Suppressor macrophage treated with lipopolysaccharide for 4 hours (primary cell): ENCODE data around the gene MAD1L1.
A peak's percentile ranks its signal among the peaks of the same experiment; 100 is the strongest.

Experiments used
- DNase-seq: peaks from one replicate; pipeline ENCODE4 v3.0.0-alpha.2; 2020

MAD1L1 gene

DNA sequence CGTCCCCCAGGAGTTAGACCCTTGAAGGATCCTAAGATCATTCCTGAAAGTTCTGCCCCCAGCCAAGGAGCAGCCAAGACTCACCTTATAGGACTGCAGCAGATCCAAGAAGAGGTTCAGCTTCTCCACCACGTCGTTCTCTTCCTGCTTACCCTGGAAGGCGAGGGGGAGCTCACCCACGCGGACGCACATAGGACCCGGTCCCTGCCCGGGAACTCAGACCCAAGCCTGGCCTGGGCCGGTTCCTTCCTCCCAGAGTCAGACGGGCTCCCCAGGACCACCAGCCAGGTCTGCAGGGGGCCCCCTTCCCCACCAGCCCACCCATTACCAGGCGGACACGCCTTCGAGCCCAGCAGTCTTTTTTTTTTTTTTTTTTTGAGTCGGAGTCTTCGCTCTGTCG, 24.9 kb upstream of the MAD1L1 start:
- no peak for DNase-seq

DNA sequence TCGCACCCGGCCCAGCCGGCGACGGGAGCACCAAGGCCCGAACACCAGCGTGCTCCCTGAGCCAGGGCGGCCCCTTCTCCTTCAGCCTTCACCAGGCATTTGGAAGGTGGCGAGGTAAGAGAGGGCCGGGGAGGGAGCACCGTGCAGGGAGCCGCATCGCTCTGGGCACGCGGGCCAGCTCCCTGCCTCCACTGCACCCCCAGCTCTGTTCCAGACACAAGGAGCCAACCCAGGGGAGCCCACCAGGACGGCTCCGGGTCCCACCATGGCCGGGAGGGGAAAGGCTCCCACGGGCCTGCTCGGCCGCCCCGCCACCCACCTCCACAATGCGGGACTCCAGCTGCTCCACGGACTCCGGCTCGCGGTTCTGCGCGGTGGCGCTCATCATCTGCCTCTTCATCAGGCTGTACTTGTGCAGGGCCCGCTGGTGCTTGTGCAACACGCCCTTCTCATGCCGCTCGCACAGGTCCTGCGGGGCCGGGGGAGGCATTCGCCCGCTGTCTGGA, 24.4 kb upstream of the MAD1L1 start:
- DNase-seq, result no peak

DNA sequence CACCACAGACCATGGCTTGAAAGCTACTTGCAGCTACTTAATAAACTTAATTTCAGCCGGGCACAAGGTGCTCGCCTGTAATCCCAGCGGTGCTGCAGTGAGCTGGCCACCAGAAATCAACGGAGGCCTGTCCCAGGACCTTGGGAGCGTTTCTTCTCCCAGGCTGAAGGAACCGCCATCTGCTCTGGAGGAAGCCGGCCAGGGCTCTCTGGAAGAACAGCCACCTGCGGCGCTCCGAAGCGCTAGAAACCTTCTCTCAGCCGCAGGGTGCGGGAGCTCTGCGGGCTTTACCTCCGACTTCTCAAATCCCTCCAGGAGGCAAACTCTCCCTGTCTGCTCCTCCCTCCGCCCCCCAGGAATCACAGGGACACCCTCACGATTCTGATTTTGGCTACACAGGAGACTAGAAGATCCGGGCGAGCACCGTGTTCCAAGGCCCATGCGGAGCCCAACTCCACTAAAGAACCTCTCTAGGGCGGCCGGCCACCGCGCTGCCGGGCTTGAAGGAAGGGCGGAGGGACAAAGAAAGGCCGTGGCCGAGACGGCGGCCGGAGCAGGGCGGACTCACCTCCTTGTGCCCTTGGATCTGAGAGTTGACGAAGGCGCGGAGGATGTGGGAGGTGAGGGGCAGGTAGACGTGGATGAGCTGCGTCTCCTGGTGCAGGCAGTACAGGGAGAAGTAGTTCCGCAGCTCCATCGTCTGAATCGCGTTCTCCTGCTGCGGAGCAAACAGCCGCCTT, 23.7 kb upstream of the MAD1L1 start:
- no peak for DNase-seq

DNA sequence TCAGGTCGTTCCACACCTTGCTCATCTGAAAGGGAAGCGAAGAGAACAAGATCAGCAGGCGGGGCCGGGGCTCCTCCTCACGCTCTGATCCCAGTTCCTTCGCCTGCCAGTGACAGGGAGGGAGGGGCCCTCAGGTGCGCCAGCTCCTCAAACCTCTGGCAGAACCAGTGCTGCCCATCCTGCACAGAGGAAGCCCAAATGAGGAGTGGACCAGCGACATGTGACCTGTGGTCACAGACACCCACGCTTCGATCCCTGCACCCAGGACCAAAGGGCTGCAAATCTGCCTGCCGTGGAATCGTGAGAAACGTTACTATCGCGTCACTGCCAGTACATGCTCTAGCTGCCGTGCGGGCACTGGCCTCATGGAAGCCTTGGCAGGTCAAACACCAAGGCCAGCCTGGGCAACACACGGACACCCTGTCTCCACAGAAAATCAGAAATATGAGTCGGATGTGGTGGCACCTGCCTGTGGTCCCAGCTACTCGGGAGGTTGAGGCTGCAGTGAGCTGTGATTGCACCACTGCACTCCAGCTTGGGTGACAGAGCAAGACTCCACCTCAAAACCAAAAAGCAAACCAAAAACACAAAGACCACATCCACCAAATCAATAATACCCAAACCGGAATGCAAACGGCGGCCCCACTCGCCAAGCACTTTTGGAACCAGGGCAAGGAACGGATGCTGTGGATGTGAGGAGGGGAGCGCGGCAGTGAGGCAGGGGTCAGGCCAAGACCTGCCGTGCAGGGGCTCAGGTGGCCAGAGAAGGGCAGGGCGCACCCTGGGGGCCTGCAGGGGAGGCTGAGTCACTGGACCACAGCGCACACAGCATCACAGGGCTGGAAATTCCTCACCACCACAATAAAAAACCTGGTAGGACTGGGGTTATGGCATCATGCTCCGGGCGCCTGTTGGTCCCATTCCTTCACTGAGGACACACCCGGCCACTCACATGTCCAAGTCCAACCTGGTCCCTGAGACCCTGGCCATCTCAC, 22.7 kb upstream of the MAD1L1 start:
- DNase-seq, result no peak

DNA sequence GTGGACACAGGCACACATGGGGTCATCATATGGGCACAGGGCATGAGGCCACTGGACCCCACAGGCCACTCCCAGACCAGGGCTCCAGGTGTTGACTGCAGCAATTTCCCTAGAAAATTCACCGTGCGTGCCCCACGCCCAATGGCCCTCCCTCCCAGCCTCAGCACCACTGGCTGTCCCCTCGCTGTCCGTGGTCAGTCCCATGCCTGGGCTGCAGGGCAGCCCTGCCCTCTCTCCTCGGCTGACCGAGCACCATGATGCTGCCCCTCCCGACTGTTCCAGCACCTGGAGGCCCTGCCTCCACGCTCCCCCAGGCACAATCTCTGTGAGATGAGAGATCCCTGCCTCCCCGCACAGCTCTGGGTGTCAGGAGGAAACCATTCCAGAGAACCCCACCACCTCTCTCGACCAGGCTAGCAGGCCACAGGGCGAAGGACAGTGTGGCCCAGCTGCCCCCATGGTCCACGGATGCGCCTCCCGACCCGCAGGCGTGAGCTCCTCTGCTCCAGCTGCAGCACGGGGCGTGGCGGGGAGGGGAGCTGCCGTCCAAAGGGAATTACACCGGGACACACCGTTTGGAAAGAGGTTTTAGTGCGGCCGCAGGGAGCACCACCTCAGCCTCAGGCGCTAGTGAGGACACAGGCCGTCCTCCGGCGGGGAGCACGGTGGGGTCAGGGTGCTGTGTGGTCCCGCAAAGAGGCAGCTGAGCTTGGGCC, 21.8 kb upstream of the MAD1L1 start:
- no peak for DNase-seq

DNA sequence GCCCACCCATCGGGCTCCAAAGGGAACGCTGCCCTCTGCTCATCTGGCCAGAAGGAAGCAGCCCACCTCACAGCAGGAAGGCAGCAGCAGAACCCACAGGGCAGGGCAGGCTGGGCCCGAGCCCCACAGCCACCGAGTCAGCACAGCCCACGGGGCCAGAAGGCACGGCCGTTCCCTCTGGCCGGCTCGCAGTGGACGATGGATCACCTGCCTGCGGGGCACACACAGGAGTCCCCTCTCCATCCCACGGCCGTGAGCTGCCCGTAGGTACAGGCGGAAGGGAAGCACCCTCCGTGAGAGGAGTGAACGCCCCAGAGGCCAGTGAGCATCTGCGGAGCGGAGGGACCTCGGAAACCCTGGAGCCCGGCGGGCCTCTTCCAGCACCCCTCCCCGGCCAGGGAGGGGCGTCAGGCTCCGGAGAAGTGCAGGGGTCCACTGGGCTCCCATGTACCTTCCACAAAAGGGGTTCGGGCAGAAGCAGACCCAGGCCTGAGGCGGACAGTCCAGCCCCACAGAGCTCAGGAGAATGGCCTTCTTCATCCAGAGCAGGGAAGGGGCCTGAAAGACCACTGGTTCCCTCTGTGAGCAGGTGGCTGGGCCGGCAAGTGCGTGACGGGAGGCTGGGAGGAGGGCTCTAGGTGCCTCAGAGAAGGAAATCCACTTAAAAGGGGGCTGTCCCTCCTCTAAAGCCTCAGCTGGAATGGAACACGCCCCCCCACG, 20.9 kb upstream of the MAD1L1 start:
- no peak for DNase-seq

DNA sequence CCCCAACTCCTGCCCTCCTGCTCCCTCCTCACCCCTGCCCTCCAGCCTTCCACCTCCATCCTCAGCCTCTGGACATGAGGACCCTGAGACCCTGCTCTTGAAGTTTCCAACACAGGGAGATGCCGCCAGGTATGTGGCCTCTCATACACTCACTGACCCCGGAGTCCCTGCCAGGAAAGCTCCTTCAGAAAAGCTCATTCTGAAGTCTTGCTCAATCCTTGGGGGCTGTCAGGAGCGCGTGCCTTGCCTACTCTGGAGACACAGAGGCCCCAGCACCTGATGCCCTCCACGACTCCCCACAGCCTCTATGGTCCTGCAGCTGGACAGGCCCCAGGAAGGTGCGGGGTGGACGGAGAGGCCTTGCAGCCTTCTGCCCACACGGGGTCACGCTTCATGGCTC, 20.3 kb upstream of the MAD1L1 start:
- no peak for DNase-seq

DNA sequence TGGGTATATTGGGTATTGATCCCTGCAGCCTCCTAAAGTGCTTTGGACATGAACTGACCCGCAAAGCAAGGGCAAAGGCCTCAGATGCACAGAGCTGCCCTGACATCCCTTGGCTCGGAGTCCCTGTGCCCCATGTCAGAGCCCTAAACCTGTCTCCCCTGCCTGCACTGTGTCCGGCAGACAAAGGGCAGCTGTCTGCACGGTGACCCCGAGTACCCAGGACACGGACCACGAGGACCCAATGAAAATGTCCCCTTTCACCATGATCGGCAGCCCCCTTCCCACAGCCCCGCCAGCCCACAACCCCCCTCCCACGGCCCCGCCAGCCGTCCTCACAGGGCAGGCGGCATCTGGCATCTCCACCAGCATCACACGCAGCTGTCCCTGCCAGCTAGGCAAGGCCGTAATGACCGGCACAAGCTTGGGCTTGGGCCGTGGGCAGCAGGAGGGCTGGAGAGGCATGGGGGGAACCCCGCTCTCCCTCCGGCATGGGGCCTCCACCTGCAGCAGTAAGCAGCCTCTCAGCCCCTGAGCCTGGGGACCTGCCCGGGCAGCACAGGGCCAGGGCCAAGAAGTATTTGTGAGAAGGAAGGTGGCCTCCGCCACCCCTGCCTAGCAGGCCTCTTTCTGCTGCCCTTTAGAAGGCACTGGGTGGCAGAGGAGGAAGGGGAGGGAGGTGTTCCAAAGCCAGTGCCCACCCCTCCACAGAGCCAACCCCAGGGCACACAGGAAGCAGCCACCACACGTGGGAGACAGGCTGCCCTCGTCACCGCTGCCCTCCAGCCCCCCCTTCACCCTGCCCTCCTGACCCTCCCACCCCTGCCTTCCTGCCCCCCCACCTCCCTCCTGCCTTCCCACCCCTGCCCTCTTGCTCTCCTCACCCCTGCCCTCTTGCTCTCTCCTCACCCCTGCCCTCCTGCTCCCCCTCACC, 19.4 kb upstream of the MAD1L1 start:
- DNase-seq, result no peak

DNA sequence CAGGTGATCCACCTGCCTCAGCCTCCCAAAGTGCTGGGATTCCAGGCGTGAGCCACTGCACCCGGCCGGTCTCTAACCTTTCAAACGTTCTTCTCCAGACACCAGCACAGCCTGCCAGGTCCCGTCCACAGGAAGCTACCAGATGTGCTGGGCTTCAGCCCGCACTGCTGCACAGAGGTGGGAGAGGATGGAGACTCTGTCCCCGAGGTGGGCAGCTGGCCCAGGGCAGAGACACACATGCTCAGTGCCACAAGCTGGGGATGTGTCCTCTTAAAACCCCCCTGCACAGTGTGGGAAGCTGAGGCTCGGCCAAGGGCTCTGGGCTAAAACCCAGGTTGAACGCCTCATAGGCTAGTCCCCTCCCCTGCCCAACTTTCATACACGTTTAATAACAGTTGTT, 18.6 kb upstream of the MAD1L1 start:
- DNase-seq, result no peak

DNA sequence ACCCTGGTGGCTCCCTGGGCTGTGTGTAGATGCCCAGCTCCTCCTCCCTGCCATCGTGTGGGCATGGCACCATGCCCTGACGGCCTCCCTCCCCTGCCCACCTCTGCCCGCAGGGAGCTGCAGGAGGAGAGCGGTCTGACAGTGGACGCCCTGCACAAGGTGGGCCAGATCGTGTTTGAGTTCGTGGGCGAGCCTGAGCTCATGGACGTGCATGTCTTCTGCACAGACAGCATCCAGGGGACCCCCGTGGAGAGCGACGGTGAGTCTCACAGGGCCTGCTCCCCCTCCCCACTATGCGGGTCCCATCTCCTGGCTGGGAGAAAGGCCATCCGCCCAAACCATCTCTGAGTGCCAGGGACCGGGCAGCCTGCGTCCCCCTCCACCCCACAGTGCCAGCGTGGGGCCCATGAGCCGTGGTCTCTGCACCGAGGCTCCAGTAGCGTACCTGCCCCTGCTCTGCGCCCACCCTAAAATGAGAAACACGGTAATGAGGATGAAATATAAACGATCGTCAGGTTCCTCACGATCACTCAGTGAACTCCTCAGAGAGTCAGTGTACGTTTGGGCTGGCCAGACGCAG, 17.1 kb upstream of the MAD1L1 start:
- DNase-seq, result no peak

DNA sequence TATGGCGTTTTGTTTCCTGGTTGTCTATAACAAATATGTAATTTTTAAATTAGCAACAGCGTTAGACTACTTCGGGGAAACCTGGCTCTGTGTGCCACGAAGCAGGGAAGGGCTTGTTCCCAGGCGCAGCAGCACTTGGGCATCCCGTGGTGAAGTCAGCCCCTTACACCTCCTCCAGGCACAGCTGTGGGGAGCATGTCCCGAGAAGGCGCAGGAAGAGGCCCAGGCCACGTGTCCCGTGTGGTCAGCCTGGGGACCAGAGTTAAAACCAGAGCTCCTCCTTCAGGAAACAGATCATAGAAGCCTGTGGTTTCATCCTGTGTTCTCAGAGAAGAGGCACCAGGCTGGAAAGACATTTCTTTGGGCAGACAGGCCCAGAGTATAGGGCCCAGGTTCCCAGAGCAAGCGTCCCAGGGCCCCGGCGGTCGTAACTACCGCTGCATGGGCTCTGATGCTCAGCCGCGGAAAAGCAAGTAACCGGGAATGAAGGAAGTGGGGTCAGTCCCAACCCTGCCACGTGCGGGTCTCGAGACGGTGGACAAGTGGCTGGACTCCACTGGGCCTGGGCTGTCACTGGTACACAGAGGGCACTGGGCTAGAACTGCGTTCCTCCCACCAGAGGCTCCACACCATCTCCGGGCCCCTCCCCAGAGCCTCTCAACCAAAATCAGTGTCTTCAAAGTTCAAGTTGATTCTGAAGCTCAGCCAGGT, 16.4 kb upstream of the MAD1L1 start:
- peak; percentile 85 for DNase-seq

DNA sequence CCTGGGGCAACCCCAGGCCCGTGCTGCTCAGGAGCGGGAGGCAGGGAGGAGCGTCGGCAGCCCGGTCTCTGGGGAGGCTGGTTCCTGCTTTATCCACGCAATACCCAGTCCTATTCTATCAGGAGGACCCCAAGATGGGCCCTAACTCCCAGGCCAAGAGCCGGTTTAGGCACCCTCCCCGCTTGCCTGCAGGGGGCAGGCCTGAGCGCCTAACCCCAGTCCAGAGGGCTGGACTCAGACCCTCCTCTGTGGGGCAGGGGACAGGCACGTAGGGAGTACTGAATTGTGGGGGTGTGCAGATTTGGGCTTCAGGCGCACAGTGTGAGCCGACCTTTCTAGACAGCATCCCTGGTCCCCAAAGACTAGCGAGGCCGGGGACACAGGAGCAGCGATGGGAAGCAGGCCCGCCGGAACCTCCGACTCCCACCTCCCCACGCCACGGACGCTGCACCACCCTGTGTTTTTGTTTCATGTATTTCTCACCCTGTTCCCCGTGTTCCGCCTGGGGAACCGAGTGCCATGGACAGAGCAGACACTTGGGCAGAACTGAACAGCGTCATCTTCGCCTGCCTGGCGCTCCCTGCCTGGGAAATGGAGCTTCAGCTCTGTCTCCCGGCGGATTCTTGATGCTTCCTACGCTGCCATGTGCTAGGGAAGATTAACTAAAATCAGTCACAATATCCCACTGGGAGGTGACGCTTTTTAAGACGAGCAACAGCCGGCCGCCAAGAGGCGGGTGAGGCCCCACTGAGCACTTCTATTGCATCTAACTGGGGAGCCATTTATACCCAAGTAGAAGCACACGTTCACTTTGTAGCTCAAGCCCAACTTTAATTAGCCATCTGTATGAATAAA, 14.6 kb upstream of the MAD1L1 start:
- DNase-seq, result no peak

DNA sequence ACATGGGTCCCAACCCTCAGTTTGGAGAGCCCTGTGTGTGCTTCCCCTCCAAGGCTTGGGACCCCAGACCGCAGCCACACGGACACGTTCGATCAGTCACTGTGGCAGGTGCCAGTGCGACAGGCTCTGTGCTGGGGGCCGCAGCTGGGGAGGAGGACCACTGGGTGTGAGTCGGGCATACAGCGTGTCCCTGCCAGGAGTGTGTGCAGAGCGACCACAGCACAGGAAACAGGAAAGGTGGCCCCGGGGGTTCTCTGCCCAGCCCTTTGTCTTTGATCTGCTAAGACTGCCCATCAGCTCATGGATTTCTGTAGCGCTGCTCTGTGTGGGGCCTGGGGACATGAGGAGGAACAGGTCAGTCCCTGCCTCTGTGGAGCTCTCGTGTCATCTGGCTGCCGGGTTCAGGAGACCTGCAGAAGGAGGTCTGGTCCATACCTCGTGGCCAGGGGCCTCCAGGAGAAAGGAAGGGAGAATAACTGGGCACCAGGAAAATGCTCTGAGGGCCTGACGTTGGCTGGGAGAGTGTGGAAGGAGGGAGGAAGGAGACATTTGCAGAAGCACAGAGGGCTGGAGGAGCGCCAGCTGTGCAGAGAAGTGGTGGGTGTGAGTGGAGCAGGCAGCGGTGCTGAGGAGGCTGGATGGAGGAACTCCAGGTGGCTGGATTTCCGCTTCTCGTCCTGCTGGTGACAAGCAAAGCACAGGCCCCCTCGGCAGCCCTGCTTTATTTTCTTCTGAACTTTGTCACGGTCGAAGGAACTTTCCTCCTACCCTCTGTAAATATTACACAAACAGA, 13.3 kb upstream of the MAD1L1 start:
- peak; percentile 33 for DNase-seq

DNA sequence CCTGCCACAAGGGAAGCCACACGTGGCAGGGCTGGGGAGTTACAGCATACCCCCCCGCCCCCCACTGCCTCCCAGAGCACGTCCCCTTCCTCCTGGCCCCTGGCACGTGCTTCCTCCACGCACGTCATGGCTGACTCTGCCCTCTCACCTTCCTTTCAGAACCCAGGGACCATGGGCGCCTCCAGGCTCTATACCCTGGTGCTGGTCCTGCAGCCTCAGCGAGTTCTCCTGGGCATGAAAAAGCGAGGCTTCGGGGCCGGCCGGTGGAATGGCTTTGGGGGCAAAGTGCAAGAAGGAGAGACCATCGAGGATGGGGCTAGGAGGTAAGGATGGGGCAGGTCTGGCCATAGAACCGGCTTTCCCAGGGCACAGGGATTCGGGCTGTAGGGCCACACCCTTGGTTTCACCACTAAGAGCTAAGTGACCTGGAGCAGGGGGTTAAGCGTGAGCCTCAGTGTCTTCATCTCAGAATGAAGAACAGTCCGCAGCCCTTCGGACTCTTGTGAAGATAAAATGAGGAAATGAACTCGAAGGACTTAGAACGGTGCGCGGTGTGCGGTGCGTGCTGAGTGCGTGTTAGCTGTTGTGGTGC, 11.8 kb upstream of the MAD1L1 start:
- DNase-seq, result no peak

DNA sequence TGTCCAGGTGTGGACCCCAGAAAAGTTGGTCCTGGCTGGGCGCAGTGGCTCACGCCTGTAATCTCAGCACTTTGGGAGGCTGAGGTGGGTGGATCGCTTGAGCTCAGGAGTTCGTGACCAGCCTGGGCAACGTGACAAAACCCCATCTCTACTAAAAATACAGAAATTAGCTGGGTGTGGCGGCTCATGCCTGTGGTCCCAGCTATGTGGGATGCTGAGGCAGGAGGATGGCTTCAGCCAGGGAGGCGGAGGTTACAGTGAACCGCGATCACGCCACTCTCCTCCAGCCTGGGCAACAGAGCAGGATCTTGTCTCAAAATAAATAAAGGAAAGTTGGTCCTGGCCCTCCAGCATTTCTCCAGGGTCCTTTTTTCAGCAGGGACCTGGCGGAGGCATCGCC, 10.7 kb upstream of the MAD1L1 start:
- DNase-seq, result no peak

DNA sequence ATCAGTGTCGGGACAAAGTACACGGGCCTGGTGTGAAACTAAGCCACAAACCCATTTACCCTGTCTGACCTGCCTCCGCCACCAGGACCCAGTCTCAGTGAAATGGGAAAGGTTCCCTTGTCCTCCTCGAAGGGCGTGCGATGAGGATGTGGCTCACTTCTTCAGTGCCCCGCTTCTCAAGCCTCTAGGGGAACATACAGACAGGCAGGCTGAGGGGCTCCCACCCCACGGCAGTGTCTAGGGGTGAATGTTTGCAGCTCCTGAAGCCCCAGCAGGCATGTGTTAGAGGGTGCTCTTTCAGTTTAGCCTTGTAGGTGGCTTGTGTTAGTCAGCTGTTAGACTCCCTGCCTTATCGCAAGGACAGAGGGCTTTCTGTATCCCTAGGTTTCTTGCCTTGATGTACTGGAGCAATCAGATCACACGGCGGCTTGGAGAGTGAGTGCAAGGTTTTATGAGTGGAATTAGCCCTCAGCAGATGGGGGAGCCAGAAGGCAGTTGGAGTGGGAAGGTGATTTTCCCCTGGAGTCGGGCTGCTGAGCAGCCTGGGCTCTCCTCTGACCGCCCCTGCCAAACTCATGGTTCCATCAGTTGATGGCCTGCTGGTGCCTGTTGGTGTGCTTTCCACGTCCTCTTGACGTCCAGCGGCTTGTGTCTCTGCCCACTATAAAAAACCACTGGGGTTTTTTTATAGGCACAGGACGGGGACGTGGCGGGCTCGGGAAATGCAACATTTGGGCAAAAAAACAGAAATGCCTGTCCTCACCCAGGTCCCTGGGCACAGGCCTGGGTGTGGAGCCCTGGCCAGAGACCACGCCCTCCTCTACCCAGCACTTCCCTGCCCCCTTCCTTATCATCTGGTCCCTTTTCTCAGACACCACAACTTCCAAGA, 10.0 kb upstream of the MAD1L1 start:
- no peak for DNase-seq
